Activated T-helper 2 cell treated with anti-CD3 and anti-CD28 coated beads, Interferon-gamma antibody, Interleukin-2, Interleukin-4, amounts not matched to agents 10 μg/mL and 5 μg/mL and 100 μg/mL, durations not matched to agents 14 hours and 24 hours and 36 hours (primary cell): ENCODE data around the gene LY6G6C. TPM values are rescaled to one million over a fixed set of nuclear protein-coding genes. Genes with fewer than 3 reads are reported as not detected.
A peak's percentile ranks its signal among the peaks of the same experiment; 100 is the strongest.

Experiments
- DNase-seq: peaks from one replicate; pipeline ENCODE4 v3.0.0; 2021; ENCODE audit warnings: low spot score
- H3K27ac Mint-ChIP-seq: one replicate; pipeline ENCODE4 v1.8.0; 2021; ENCODE audit warnings: mixed read lengths
- H3K27me3 Mint-ChIP-seq: one replicate; pipeline ENCODE4 v1.8.0; 2021; ENCODE audit warnings: low read depth, mixed read lengths
- H3K36me3 Mint-ChIP-seq: one replicate; pipeline ENCODE4 v1.8.0; 2021; ENCODE audit warnings: low read depth, mixed read lengths
- H3K4me1 Mint-ChIP-seq: one replicate; pipeline ENCODE4 v1.8.0; 2021; ENCODE audit warnings: low read depth, mixed read lengths
- H3K4me3 Mint-ChIP-seq: one replicate; pipeline ENCODE4 v1.8.0; 2021; ENCODE audit warnings: low read depth, mild to moderate bottlenecking, moderate library complexity, mixed read lengths
- H3K9me3 Mint-ChIP-seq: one replicate; pipeline ENCODE4 v1.8.0; 2021; ENCODE audit warnings: mixed read lengths
- intact Hi-C: fragments of 100-400 bp; cut with micrococcal nuclease; formaldehyde crosslinking; loops from one replicate; pipeline ENCODE4 v1.15.1; 2023
- total RNA-seq: library from RNA; stranded (reverse); gene quantifications from 2 replicates; pipeline ENCODE4 v1.2.3, GENCODE V29; 2022

The LY6G6C gene
- total RNA-seq, 1 donor from 2014 or later: not detected

DNA sequence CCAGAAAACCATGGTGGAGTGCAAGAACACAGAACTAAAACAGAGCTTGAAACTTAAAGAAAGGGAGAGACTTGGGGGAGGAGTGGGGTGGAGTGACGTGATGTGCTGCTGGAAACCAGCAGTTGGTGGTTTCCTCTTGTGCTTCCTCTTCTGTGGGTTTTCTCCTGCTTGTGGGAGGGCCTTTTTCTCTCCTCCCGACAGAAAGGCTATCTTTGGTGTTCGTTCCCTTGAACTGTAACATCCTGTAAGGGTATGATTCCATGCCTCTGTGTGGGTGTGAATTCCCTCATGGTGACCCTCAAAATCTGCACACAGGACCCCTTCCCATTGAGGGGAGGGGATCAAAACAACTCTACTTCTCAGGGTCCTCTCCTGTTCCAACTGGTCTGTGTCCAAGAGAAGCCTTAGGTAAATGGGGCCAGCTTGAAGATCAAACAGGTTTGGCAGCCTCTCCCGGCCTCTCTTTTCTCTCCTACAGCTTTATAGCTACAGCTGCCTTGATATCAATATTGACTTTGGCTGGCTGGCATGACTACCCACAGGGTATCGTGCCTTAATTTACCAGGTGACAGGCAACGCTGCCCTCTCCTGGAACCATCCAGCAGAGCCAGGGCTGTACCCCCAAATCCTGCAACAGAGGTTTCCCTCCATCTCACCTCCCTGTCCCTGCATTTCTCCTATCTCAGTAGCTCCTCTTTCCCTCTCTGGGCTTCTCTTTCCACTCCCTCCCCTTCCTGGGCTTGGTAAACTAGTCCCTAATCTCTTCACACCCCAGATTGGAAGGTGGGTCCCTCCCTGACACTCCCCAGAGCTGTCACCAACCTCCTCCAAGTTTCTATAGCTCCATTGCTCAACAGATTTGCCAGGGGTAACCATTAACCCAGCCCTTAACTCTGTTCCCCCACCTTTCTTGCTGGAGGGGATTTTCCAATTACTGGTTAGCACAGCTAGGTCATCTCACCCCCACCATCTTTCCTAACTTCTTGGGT is 16.7 kb upstream of the LY6G6C start:
- DNase-seq: peak; percentile 67
- H3K9me3 Mint-ChIP-seq: no peaks in the 10 kb centered on the region
- peak overlapping the region; percentile 93 for H3K4me3 Mint-ChIP-seq
- intact Hi-C loops: loop anchor here (1.0 to 2.0 kb wide), 8 partner anchors 8 to 117 kb away; partner anchors contain the start of genes LSM2, LY6G5C, PRRC2A and VARS1
- H3K36me3 Mint-ChIP-seq: peaks cover 58% of the 10 kb centered on the region
- peaks cover 58% of the 10 kb centered on the region for H3K4me1 Mint-ChIP-seq
- H3K27me3 Mint-ChIP-seq: no peaks in the 10 kb centered on the region
- peak overlapping the region; percentile 91 for H3K27ac Mint-ChIP-seq

- DNase-seq: peak; percentile 26
- peak overlapping the region; percentile 93 for H3K4me3 Mint-ChIP-seq
- no peaks in the 10 kb centered on the region for H3K27me3 Mint-ChIP-seq
- intact Hi-C loops: loop anchor here (1.0 kb wide), 1 partner anchor 72 kb away; no protein-coding TSS in a partner anchor
- H3K9me3 Mint-ChIP-seq: no peaks in the 10 kb centered on the region
- H3K36me3 Mint-ChIP-seq: peaks cover 58% of the 10 kb centered on the region
- H3K27ac Mint-ChIP-seq: peak overlapping the region; percentile 91
- H3K4me1 Mint-ChIP-seq: peaks cover 56% of the 10 kb centered on the region
Measured at GRCh38 chr6:31737315-31737990, 15.9 kb upstream of the LY6G6C start.

DNA sequence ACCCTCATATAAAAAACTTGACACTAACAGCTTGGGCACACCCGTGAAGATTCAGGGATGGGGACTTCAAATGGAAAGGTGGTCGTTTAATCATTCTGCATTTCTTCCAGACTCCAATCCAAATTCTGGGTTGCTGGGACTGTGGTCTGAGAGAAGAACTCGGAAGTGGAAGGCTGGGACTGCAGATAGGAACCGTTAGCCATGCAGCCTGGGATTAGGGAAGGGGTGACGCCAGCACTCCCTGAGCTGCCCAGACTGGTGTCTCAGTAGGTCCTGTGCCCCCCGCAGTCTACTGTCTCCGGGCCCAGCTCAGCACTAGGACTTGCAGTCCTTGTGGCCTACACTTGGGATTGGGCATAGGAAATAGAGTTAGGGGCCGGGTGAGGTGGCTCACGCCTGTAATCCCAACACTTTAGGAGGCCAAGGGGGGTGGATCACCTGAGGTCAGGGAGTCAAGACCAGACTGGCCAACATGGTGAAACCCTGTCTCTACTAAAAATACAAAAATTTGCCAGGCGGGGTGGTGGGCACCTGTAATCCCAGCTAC is 15.3 kb upstream of the LY6G6C start:
- Mint-ChIP-seq H3K4me3 (peak overlapping the region; percentile 93), H3K27ac (peak overlapping the region; percentile 91), H3K27me3 (no peaks in the 10 kb centered on the region), H3K4me1 (peaks cover 55% of the 10 kb centered on the region), H3K36me3 (peaks cover 60% of the 10 kb centered on the region), H3K9me3 (no peaks in the 10 kb centered on the region)
- intact Hi-C loops: loop anchor here (1.0 kb wide), 1 partner anchor 72 kb away; no protein-coding TSS in a partner anchor
- no peak for DNase-seq

DNA sequence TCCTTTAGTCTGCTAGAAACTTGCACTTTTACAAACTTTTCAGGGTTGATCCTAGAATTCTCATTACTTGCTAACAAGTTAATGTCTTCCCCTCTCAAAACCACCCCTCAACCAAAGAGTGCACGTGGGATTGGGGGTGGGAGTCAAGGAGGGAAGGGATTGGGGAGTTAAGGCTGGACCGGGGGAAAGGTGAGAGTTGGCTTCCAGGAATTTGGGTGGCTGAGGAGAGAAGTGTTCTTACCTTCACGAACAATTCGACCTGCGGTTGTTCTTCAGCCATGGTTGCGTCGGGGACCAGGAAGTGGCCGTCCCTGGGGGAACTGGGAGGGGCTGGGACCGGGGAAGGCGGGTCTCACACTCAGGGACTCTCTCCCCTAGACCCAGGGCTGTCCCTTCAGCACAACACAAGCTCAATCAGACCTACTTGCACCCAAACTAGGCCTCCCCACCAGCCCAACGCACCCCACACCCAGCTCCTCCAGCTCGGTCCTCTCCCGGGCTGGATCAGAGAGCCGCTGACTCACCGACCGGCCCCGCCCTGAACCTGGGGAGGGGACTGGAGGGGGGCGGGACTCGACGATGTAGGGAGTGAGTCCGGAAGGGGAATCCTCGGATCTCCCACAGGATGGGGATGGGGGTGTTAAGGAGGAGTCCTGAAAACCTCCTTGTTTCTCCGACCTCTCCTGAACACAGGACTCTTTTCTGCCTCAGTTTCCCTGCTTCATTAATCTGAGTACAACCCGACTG is 14.6 kb upstream of the LY6G6C start, which contains the start of gene CLIC1:
TSS of gene CLIC1 (minus strand) at position 510 of the 747 bp plus-strand sequence. CDS start at position 280, 230 bp downstream.
- Mint-ChIP-seq H3K4me1 (peaks cover 52% of the 10 kb centered on the region), H3K36me3 (peaks cover 60% of the 10 kb centered on the region), H3K4me3 (peak within 1 kb of the TSS; percentile 93), H3K27ac (peak within 1 kb of the TSS; percentile 91), H3K9me3 (no peaks in the 10 kb centered on the region), H3K27me3 (no peaks in the 10 kb centered on the region)
- peak; percentile 79 for DNase-seq
- intact Hi-C loops: no loop called here

- peak overlapping the region; percentile 91 for H3K27ac Mint-ChIP-seq
- no peaks in the 10 kb centered on the region for H3K9me3 Mint-ChIP-seq
- peaks cover 56% of the 10 kb centered on the region for H3K4me1 Mint-ChIP-seq
- peak overlapping the region; percentile 93 for H3K4me3 Mint-ChIP-seq
- peaks cover 63% of the 10 kb centered on the region for H3K36me3 Mint-ChIP-seq
- intact Hi-C loops: loop anchor here (1.0 kb wide), 1 partner anchor 32 kb away; the partner anchor contains the start of gene ABHD16A
- DNase-seq: peak; percentile 60
- H3K27me3 Mint-ChIP-seq: no peaks in the 10 kb centered on the region
Measured at GRCh38 chr6:31734821-31735406, 13.4 kb upstream of the LY6G6C start.

DNA sequence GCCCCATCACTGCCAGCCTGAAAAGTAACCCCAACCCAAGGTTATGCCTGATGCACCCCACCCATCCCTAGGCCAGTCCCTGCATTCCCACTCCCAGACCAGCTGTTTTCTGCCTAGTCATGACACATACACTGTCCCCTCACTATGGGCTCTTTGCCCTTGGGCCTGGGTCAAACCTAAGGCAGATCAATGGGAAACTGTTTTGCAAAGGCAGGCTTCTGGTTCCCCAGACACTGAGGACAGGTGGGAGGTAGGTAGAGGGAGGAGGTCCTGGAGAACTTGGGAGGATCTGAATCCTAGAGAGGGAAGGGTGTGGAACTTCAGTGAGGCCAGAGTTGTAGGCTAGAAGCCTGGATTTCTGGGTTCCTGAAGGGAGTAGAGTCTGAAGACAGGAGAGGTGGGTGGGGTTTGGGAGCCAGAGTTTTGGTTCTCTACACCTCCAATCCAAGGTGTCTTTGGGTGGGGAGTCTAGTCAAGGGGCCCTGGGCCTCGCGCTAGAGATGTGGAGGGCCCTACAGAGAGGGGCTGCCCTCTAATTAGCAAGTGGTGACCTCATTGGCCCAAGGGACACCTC is 12.8 kb upstream of the LY6G6C start:
- intact Hi-C loops: loop anchor here (1.0 kb wide), 1 partner anchor 31 kb away; the partner anchor contains the start of gene ABHD16A
- Mint-ChIP-seq H3K36me3 (peaks cover 63% of the 10 kb centered on the region), H3K4me3 (peak overlapping the region; percentile 93), H3K27me3 (no peaks in the 10 kb centered on the region), H3K27ac (peak overlapping the region; percentile 91), H3K9me3 (no peaks in the 10 kb centered on the region), H3K4me1 (peaks cover 55% of the 10 kb centered on the region)
- DNase-seq: no peak

GRCh38 chr6:31733734-31734133 is 12.2 kb upstream of the LY6G6C start:
- Mint-ChIP-seq H3K9me3 (no peaks in the 10 kb centered on the region), H3K4me3 (peak overlapping the region; percentile 93), H3K27ac (peak overlapping the region; percentile 59), H3K36me3 (peaks cover 66% of the 10 kb centered on the region), H3K4me1 (peaks cover 54% of the 10 kb centered on the region), H3K27me3 (no peaks in the 10 kb centered on the region)
- DNase-seq: no peak
- intact Hi-C loops: loop anchor here (1.0 kb wide), 1 partner anchor 30 kb away; the partner anchor contains the start of gene ABHD16A

- peak overlapping the region; percentile 5 for H3K4me3 Mint-ChIP-seq
- peak overlapping the region; percentile 33 for H3K27ac Mint-ChIP-seq
- H3K4me1 Mint-ChIP-seq: peaks cover 48% of the 10 kb centered on the region
- intact Hi-C loops: no loop called here
- H3K36me3 Mint-ChIP-seq: peaks cover 70% of the 10 kb centered on the region
- DNase-seq: no peak
- no peaks in the 10 kb centered on the region for H3K9me3 Mint-ChIP-seq
- no peaks in the 10 kb centered on the region for H3K27me3 Mint-ChIP-seq
Measured at GRCh38 chr6:31732029-31732428, 10.5 kb upstream of the LY6G6C start.

- H3K9me3 Mint-ChIP-seq: no peaks in the 10 kb centered on the region
- H3K36me3 Mint-ChIP-seq: peaks cover 67% of the 10 kb centered on the region
- intact Hi-C loops: loop anchor here (1.0 to 2.0 kb wide), 2 partner anchors 8 to 40 kb away; no protein-coding TSS in a partner anchor
- DNase-seq: no peak
- H3K27ac Mint-ChIP-seq: peak overlapping the region; percentile 6
- peak overlapping the region; percentile 85 for H3K4me3 Mint-ChIP-seq
- no peaks in the 10 kb centered on the region for H3K27me3 Mint-ChIP-seq
- H3K4me1 Mint-ChIP-seq: peaks cover 56% of the 10 kb centered on the region
Measured at GRCh38 chr6:31730631-31731086, 9.1 kb upstream of the LY6G6C start.

GRCh38 chr6:31729979-31730630 is 8.6 kb upstream of the LY6G6C start:
- peak; percentile 56 for DNase-seq
- peak overlapping the region; percentile 85 for H3K4me3 Mint-ChIP-seq
- H3K4me1 Mint-ChIP-seq: peaks cover 58% of the 10 kb centered on the region
- peaks cover 64% of the 10 kb centered on the region for H3K36me3 Mint-ChIP-seq
- no peaks in the 10 kb centered on the region for H3K27me3 Mint-ChIP-seq
- H3K27ac Mint-ChIP-seq: peak overlapping the region; percentile 6
- no peaks in the 10 kb centered on the region for H3K9me3 Mint-ChIP-seq
- intact Hi-C loops: loop anchor here (1.0 to 2.0 kb wide), 2 partner anchors 8 to 41 kb away; no protein-coding TSS in a partner anchor
